Measurements from ENCODE around the gene JAGN1.

Gene JAGN1

GRCh38 chr3:9903904-9904303, 13.5 kb downstream of the JAGN1 start:
- TF ChIP-seq EZH2phosphoT487 (conservative IDR thresholded peaks at IDR 0.05; ENCODE audit: low read length) (no peak), CTCF (IDR thresholded peaks at IDR 0.05; ENCODE audit: insufficient read depth, low read length, poor library complexity, severe bottlenecking) (no peak)
- Histone ChIP-seq H3K27me3 (ENCODE audit: low read length) (no peaks in the 10 kb centered on the region), H3K79me2 (ENCODE audit: insufficient read depth, low read length) (no peaks in the 10 kb centered on the region), H3K36me3 (ENCODE audit: low read length) (no peaks in the 10 kb centered on the region), H3F3A (ENCODE audit: insufficient read depth) (no peaks in the 10 kb centered on the region), H3K4me2 (ENCODE audit: low read depth, low read length, poor library complexity, severe bottlenecking) (no peak overlapping the region), H4K20me1 (ENCODE audit: low read depth, low read length) (no peaks in the 10 kb centered on the region), H3K27ac (ENCODE audit: low read depth, low read length) (no peak overlapping the region), H3K9me2 (replicated peaks; ENCODE audit: insufficient read depth, low read length) (no peaks in the 10 kb centered on the region), H3K9ac (ENCODE audit: low read length) (no peak overlapping the region), H3K9me3 (ENCODE audit: insufficient read depth, low read length) (no peaks in the 10 kb centered on the region), H3K4me3 (ENCODE audit: insufficient read depth, low read length, poor library complexity, severe bottlenecking) (no peak overlapping the region), H2AFZ (ENCODE audit: low read depth, low read length, severe bottlenecking) (no peak overlapping the region)

- Histone ChIP-seq H3K79me2 (ENCODE audit: insufficient read depth, low read length) (no peaks in the 10 kb centered on the region), H3K27me3 (ENCODE audit: low read length) (no peaks in the 10 kb centered on the region), H2AFZ (ENCODE audit: low read depth, low read length, severe bottlenecking) (no peak overlapping the region), H3F3A (ENCODE audit: insufficient read depth) (no peaks in the 10 kb centered on the region), H3K9me3 (ENCODE audit: insufficient read depth, low read length) (no peaks in the 10 kb centered on the region), H4K20me1 (ENCODE audit: low read depth, low read length) (no peaks in the 10 kb centered on the region), H3K9me2 (replicated peaks; ENCODE audit: insufficient read depth, low read length) (no peaks in the 10 kb centered on the region), H3K4me2 (ENCODE audit: low read depth, low read length, poor library complexity, severe bottlenecking) (no peak overlapping the region), H3K36me3 (ENCODE audit: low read length) (no peaks in the 10 kb centered on the region), H3K9ac (ENCODE audit: low read length) (no peak overlapping the region), H3K27ac (ENCODE audit: low read depth, low read length) (no peak overlapping the region), H3K4me3 (ENCODE audit: insufficient read depth, low read length, poor library complexity, severe bottlenecking) (no peak overlapping the region)
- TF ChIP-seq EZH2phosphoT487 (conservative IDR thresholded peaks at IDR 0.05; ENCODE audit: low read length): no peak
- TF ChIP-seq CTCF (IDR thresholded peaks at IDR 0.05; ENCODE audit: insufficient read depth, low read length, poor library complexity, severe bottlenecking): no peak
These were observed 16.1 kb downstream of the JAGN1 start for GRCh38 chr3:9906480-9906879.

GRCh38 chr3:9908286-9908685, 17.9 kb downstream of the JAGN1 start:
- Histone ChIP-seq H3K9ac (ENCODE audit: low read length) (no peak overlapping the region), H2AFZ (ENCODE audit: low read depth, low read length, severe bottlenecking) (no peak overlapping the region), H3K9me2 (replicated peaks; ENCODE audit: insufficient read depth, low read length) (no peaks in the 10 kb centered on the region), H3K27ac (ENCODE audit: low read depth, low read length) (no peak overlapping the region), H3K4me2 (ENCODE audit: low read depth, low read length, poor library complexity, severe bottlenecking) (no peak overlapping the region), H3K36me3 (ENCODE audit: low read length) (no peaks in the 10 kb centered on the region), H3K27me3 (ENCODE audit: low read length) (no peaks in the 10 kb centered on the region), H3F3A (ENCODE audit: insufficient read depth) (no peaks in the 10 kb centered on the region), H4K20me1 (ENCODE audit: low read depth, low read length) (no peaks in the 10 kb centered on the region), H3K79me2 (ENCODE audit: insufficient read depth, low read length) (no peaks in the 10 kb centered on the region), H3K9me3 (ENCODE audit: insufficient read depth, low read length) (no peaks in the 10 kb centered on the region), H3K4me3 (ENCODE audit: insufficient read depth, low read length, poor library complexity, severe bottlenecking) (no peak overlapping the region)
- TF ChIP-seq CTCF (IDR thresholded peaks at IDR 0.05; ENCODE audit: insufficient read depth, low read length, poor library complexity, severe bottlenecking) (no peak), EZH2phosphoT487 (conservative IDR thresholded peaks at IDR 0.05; ENCODE audit: low read length) (no peak)
